ENCODE measurements around the gene ZNF580.

- TF ChIP-seq POLR2A (IDR thresholded peaks at IDR 0.05; ENCODE audit: control extremely low read depth in 1 of 2, low read depth in 2 of 2, low read length in 2 of 2): no peak
- TF ChIP-seq SIN3A (conservative IDR thresholded peaks at IDR 0.05 in 1 of 2, IDR thresholded peaks at IDR 0.05 in 1 of 2; ENCODE audit: low read depth in 1 of 2, low read length in 2 of 2): no peak
- no peak for TF ChIP-seq JUND (IDR thresholded peaks at IDR 0.05; ENCODE audit: low read length)
- TF ChIP-seq YY1 (IDR thresholded peaks at IDR 0.05; ENCODE audit: low read depth, low read length): no peak
- no peak for TF ChIP-seq EZH2 (IDR thresholded peaks at IDR 0.05; ENCODE audit: low read depth, low read length, severe bottlenecking)
- no peak for TF ChIP-seq CTCF (IDR thresholded peaks at IDR 0.05; ENCODE audit: control extremely low read depth in 1 of 3, insufficient read depth in 1 of 3, low read depth in 1 of 3, low read length in 3 of 3)
- no peak for TF ChIP-seq TEAD4 (IDR thresholded peaks at IDR 0.05; ENCODE audit: low read depth, low read length)
- no peak for TF ChIP-seq RXRA (IDR thresholded peaks at IDR 0.05; ENCODE audit: insufficient read depth, low read depth, low read length)
- TF ChIP-seq RFX5 (IDR thresholded peaks at IDR 0.05; ENCODE audit: borderline replicate concordance, low read depth, low read length): no peak
- TF ChIP-seq HDAC6 (IDR thresholded peaks at IDR 0.05; ENCODE audit: low read depth, low read length): no peak
Measured at GRCh38 chr19:55649268-55650125, 8.7 kb downstream of the ZNF580 start.

All from H1 (cell line).